PC-3 (cell line): ENCODE results near the gene ALG9. TPM values are rescaled to one million over a fixed set of nuclear protein-coding genes. Genes with fewer than 3 reads are reported as not detected.

Source experiments
- ATAC-seq: fragments of 200-7000 bp; cut with Tn5 transposase; 2 replicates; pipeline ENCODE4 v1.9.1; 2020; ENCODE audit warnings: mild to moderate bottlenecking, moderate library complexity
- BruUV-seq: library from RNA; stranded (reverse); fragments of 400-500 nt; replicated peaks from 2 replicates; lab custom pipeline; 2021; lab: Mats Ljungman, UMichigan
- CTCF ChIA-PET: fragments of 300-600 bp; sonication (Branson Sonifier 250); formaldehyde crosslinking; loops from one replicate; lab custom pipeline; 2022; ENCODE audit warnings: antibody characterized with exemption; lab: Charles Lee
- POLR2A ChIA-PET: fragments of 300-600 bp; sonication (Branson Sonifier 250); formaldehyde crosslinking; loops from one replicate; lab custom pipeline; 2022; ENCODE audit warnings: antibody characterized with exemption; ENCODE audit not compliant: unreplicated experiment; lab: Charles Lee
- DNase-seq: peaks from one replicate; pipeline ENCODE4 v3.0.0-alpha.2; 2015
- H2AFZ ChIP-seq: fragments of 300-600 bp; sonication (generic); 2 replicates; pipeline ENCODE4 v1.6.0; 2016; ENCODE audit warnings: antibody characterized with exemption, low read length
- H3F3A ChIP-seq: fragments of 300-600 bp; sonication (generic); one replicate; pipeline ENCODE4 v1.6.0; 2017; ENCODE audit warnings: antibody characterized with exemption, low read length, control low read depth, mild to moderate bottlenecking; ENCODE audit not compliant: unreplicated experiment
- H3K27ac ChIP-seq: fragments of 300-600 bp; sonication (generic); 2 replicates; pipeline ENCODE4 v1.5.1; 2016; ENCODE audit warnings: mild to moderate bottlenecking, low read length
- H3K27me3 ChIP-seq: fragments of 300-600 bp; sonication (generic); 2 replicates; pipeline ENCODE4 v1.6.1; 2016; ENCODE audit warnings: low read length, mixed read lengths
- H3K36me3 ChIP-seq: fragments of 300-600 bp; sonication (generic); 2 replicates; pipeline ENCODE4 v1.6.1; 2016; ENCODE audit warnings: low read depth, mixed run types, low read length, mixed read lengths
- H3K4me1 ChIP-seq: fragments of 300-600 bp; sonication (generic); 2 replicates; pipeline ENCODE4 v1.5.1; 2016; ENCODE audit warnings: low read length; ENCODE audit not compliant: insufficient read depth
- H3K4me2 ChIP-seq: fragments of 300-600 bp; sonication (generic); 2 replicates; pipeline ENCODE4 v1.6.0; 2016; ENCODE audit warnings: low read length
- H3K4me3 ChIP-seq: fragments of 300-600 bp; sonication (generic); 2 replicates; pipeline ENCODE4 v1.5.1; 2016; ENCODE audit warnings: mild to moderate bottlenecking, low read length, mixed read lengths
- H3K79me2 ChIP-seq: fragments of 300-600 bp; sonication (generic); 2 replicates; pipeline ENCODE4 v1.6.1; 2017; ENCODE audit warnings: low read length, mixed read lengths
- H3K9ac ChIP-seq: fragments of 300-600 bp; sonication (generic); 2 replicates; pipeline ENCODE4 v1.6.0; 2016; ENCODE audit warnings: mild to moderate bottlenecking, low read length
- H3K9me2 ChIP-seq: fragments of 300-600 bp; sonication (generic); replicated peaks from 2 replicates; pipeline ENCODE4 v1.6.1; 2016; ENCODE audit warnings: mixed run types, low read length, mixed read lengths
- H3K9me3 ChIP-seq: fragments of 300-600 bp; sonication (generic); 2 replicates; pipeline ENCODE4 v1.6.1; 2016; ENCODE audit warnings: low read length, mixed read lengths
- H4K20me1 ChIP-seq: fragments of 300-600 bp; sonication (generic); 2 replicates; pipeline ENCODE4 v1.6.1; 2016; ENCODE audit warnings: low read length, mixed read lengths
- EZH2 ChIP-seq: fragments of 300-600 bp; sonication (generic); IDR thresholded peaks from one replicate; pipeline ENCODE4 v1.6.1; 2017; ENCODE audit warnings: antibody characterized with exemption, mild to moderate bottlenecking, low read length; ENCODE audit not compliant: unreplicated experiment
- EZH2phosphoT487 ChIP-seq: fragments of 300-600 bp; sonication (generic); IDR thresholded peaks from 2 replicates; pipeline ENCODE4 v1.6.1; 2018; ENCODE audit warnings: mild to moderate bottlenecking, antibody characterized with exemption, low read length, borderline replicate concordance
- intact Hi-C: fragments of 100-400 bp; cut with micrococcal nuclease; formaldehyde crosslinking; loops from 2 replicates; pipeline ENCODE4 v1.9.0; 2023
- total RNA-seq: library from RNA; depleted of rRNA; stranded (reverse); fragments of >200 nt; gene quantifications from 2 replicates; pipeline ENCODE4 v1.2.3, GENCODE V29; 2014
- TF ChIP-seq, protein P1 (sequence below): fragments of 300-600 bp; sonication (generic); conservative IDR thresholded peaks from 2 replicates; pipeline ENCODE4 v1.5.1; 2017; ENCODE audit warnings: antibody characterized with exemption, low read depth, mild to moderate bottlenecking, low read length

The ALG9 gene
- total RNA-seq, 1 experiment from 2014 or later = 34.3 TPM

DNA sequence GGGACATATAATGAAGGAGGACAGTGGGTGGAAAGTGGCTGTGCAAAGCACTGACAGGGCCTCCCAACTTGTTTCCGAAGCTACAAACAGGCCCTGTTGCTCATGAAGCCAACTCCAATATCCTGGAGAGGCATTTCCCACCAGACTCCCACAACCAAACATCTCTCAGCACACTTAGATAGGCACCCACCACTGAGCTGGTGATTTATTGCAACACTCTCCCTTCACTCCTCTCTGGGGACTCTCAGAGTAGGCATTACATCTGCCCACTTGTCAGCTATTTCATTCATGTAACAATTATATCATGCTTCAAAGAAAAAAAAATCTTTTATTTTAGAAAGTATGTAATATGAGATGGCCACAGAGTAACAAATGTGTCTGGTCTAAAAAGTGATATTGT lies 73.1 kb downstream of the ALG9 start:
- Histone ChIP-seq H2AFZ (no peak overlapping the region), H3K9me3 (no peaks in the 10 kb centered on the region), H4K20me1 (no peaks in the 10 kb centered on the region), H3K4me2 (no peak overlapping the region), H3K79me2 (no peaks in the 10 kb centered on the region), H3F3A (peaks cover 6% of the 10 kb centered on the region), H3K4me1 (peaks cover 4% of the 10 kb centered on the region), H3K27me3 (no peaks in the 10 kb centered on the region), H3K4me3 (no peak overlapping the region), H3K27ac (no peak overlapping the region), H3K9ac (no peak overlapping the region), H3K9me2 (no peaks in the 10 kb centered on the region), H3K36me3 (0 out of 2 replicates have a peak, but pooled peaks cover 6% of the 10 kb centered on the region)
- ChIA-PET CTCF (no interaction called here), POLR2A (no interaction called here)
- intact Hi-C loops = no loop called here
- TF ChIP-seq EZH2 = no peak
- TF ChIP-seq, protein P1, sequence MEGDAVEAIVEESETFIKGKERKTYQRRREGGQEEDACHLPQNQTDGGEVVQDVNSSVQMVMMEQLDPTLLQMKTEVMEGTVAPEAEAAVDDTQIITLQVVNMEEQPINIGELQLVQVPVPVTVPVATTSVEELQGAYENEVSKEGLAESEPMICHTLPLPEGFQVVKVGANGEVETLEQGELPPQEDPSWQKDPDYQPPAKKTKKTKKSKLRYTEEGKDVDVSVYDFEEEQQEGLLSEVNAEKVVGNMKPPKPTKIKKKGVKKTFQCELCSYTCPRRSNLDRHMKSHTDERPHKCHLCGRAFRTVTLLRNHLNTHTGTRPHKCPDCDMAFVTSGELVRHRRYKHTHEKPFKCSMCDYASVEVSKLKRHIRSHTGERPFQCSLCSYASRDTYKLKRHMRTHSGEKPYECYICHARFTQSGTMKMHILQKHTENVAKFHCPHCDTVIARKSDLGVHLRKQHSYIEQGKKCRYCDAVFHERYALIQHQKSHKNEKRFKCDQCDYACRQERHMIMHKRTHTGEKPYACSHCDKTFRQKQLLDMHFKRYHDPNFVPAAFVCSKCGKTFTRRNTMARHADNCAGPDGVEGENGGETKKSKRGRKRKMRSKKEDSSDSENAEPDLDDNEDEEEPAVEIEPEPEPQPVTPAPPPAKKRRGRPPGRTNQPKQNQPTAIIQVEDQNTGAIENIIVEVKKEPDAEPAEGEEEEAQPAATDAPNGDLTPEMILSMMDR = no peak
- no peak for TF ChIP-seq EZH2phosphoT487
- BruUV-seq = no TSS peak
- no peak for ATAC-seq
- no peak for DNase-seq

DNA sequence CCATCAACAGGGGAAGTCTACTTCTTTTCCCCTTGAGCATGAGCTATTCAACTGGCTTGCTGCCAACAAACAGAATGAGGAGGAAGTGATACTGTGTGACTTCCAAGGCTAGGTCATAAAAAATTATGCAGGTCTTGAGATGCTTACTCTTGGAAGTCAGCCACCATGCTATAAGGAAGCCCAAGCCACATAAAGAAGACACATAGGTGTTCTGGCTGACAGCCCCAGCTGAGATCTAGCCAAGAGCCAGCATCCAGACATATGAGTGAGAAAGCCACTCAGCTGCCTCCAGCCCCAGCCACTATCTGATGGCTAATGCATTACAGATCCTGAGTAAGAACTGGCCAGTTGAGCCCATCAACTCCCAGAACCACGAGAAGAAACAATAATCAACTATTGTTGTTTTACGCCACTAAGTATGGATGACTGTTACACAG lies 74.2 kb downstream of the ALG9 start:
- Histone ChIP-seq H3K9ac (no peak overlapping the region), H3K79me2 (no peaks in the 10 kb centered on the region), H3K27ac (peak overlapping the region; percentile 20), H3K9me3 (no peaks in the 10 kb centered on the region), H3K27me3 (no peaks in the 10 kb centered on the region), H4K20me1 (no peaks in the 10 kb centered on the region), H3K4me1 (peaks cover 4% of the 10 kb centered on the region), H3K4me2 (no peak overlapping the region), H2AFZ (no peak overlapping the region), H3K9me2 (no peaks in the 10 kb centered on the region), H3K4me3 (no peak overlapping the region), H3K36me3 (0 out of 2 replicates have a peak, but pooled peaks cover 8% of the 10 kb centered on the region), H3F3A (peaks cover 6% of the 10 kb centered on the region)
- peak; percentile 88 for DNase-seq
- POLR2A ChIA-PET = no interaction called here
- intact Hi-C loops = no loop called here
- TF ChIP-seq, protein P1 = no peak
- TF ChIP-seq EZH2phosphoT487 (no peak), EZH2 (no peak)
- no TSS peak for BruUV-seq
- peak; percentile 76 for ATAC-seq
- CTCF ChIA-PET = interaction anchor here (0.6 kb wide), 1 partner anchor 9 kb away, joined by 4 read pairs; no protein-coding TSS in a partner anchor

DNA sequence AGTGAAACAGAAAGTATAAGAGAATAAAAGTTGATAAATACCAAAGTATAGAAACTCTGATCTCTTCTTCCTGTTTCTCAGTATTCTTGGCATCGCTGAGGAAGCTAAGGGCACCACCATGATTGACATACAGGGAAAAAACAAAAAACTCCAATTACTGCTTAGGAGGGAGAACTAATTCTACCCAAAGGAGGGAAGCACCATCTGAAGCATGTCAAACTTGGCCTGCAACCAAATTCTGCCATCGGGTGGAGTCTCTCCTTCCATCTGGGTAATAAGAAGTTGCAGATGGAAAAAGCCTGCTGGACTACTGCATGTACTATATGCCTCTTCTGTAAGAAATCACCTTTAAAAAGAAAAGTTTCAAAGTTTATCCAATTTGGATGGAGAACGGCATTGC lies 74.7 kb downstream of the ALG9 start:
- Histone ChIP-seq H3K79me2 (no peaks in the 10 kb centered on the region), H4K20me1 (no peaks in the 10 kb centered on the region), H3K4me1 (peaks cover 4% of the 10 kb centered on the region), H3K4me3 (no peak overlapping the region), H2AFZ (no peak overlapping the region), H3K9ac (no peak overlapping the region), H3K4me2 (no peak overlapping the region), H3K36me3 (0 out of 2 replicates have a peak, but pooled peaks cover 10% of the 10 kb centered on the region), H3K9me2 (no peaks in the 10 kb centered on the region), H3K9me3 (no peaks in the 10 kb centered on the region), H3K27ac (no peak overlapping the region), H3K27me3 (no peaks in the 10 kb centered on the region), H3F3A (peaks cover 6% of the 10 kb centered on the region)
- CTCF ChIA-PET = no interaction called here
- TF ChIP-seq, protein P1 = no peak
- no peak for TF ChIP-seq EZH2phosphoT487
- no peak for TF ChIP-seq EZH2
- DNase-seq (no peak), ATAC-seq (no peak)
- intact Hi-C loops = no loop called here
- BruUV-seq = no TSS peak
- POLR2A ChIA-PET = no interaction called here
